GM06990 (cell line): ENCODE measurements around the gene E2F4.

Source experiments
- DNase-seq: peaks from one replicate; pipeline ENCODE4 v3.0.0-alpha.2; 2011; ENCODE audit not compliant: insufficient read length; ENCODE audit errors: extremely low read depth
- H3K27me3 ChIP-seq: replicated peaks from 2 replicates; pipeline ENCODE4 v1.6.0; 2011; ENCODE audit warnings: low read length; ENCODE audit not compliant: control insufficient read depth, insufficient read depth
- H3K36me3 ChIP-seq: 2 replicates; pipeline ENCODE4 v1.5.1; 2011; ENCODE audit warnings: low read length; ENCODE audit not compliant: control insufficient read depth, insufficient read depth
- H3K4me3 ChIP-seq: replicated peaks from 2 replicates; pipeline ENCODE4 v1.5.1; 2011; ENCODE audit warnings: low read depth, mild to moderate bottlenecking, control low read depth, low read length
- CTCF ChIP-seq: IDR thresholded peaks from 2 replicates; pipeline ENCODE4 v1.5.1; 2011; ENCODE audit warnings: low read length, control low read depth, mild to moderate bottlenecking, inconsistent platforms; ENCODE audit not compliant: insufficient read depth, poor library complexity, severe bottlenecking

Gene E2F4

GRCh38 chr16:67176662-67177061 is 15.3 kb upstream of the E2F4 start:
- H3K4me3 ChIP-seq = no peak overlapping the region
- no peak for DNase-seq
- H3K27me3 ChIP-seq = no peaks in the 10 kb centered on the region
- no peak for TF ChIP-seq CTCF
- H3K36me3 ChIP-seq = no peaks in the 10 kb centered on the region; the same call in 1 of the 2 replicates

DNA sequence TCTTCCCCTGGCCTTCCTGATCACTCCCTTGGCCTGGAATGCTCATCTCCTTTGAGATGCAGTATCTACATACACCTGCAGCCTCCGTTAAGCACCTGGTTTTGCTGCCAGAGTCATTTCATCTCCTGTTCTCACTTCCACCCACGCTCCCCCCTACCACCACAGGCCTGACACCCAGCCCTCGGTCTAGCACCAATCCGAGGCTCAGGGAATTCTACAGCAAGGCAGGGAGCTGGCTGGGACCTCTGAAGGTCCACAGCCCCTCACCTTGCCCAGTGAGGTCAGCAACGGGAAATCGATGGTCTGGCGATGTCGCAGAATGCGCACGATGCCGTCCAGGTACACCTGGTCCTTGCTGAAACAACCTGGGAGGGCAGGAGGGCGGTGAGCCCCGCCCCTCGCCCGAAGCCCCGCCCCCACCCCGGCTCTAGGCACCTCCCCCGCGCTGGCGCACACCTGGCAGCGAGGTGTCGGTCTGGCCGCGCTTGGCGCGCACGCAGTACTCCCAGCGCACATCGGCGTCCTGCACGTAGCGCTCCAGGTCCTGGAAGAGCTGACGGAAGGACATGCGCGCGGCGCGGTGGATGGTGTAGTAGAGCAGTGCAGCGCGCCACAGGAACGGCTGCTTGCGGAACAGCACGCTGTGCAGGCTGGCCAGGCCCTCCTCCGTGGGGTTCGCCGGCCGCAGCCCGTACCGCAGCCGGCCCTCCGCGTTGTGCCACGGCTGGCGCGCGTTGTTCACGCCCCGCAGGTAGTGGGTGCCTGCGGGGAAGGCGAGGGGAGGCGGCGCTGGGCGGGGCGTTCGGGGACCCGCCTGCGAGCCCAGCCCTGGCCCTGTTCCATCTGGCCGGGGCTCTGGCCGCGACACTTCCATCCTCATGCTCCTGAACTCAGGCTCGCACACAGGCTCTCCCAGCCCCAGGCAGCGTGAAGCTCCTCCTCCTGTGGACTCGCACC is 13.9 kb upstream of the E2F4 start:
- DNase-seq = peak; percentile 65
- no peaks in the 10 kb centered on the region for H3K27me3 ChIP-seq
- peak overlapping the region; percentile 51 for H3K4me3 ChIP-seq
- H3K36me3 ChIP-seq = no peaks in the 10 kb centered on the region; the same call in 1 of the 2 replicates
- no peak for TF ChIP-seq CTCF

DNA sequence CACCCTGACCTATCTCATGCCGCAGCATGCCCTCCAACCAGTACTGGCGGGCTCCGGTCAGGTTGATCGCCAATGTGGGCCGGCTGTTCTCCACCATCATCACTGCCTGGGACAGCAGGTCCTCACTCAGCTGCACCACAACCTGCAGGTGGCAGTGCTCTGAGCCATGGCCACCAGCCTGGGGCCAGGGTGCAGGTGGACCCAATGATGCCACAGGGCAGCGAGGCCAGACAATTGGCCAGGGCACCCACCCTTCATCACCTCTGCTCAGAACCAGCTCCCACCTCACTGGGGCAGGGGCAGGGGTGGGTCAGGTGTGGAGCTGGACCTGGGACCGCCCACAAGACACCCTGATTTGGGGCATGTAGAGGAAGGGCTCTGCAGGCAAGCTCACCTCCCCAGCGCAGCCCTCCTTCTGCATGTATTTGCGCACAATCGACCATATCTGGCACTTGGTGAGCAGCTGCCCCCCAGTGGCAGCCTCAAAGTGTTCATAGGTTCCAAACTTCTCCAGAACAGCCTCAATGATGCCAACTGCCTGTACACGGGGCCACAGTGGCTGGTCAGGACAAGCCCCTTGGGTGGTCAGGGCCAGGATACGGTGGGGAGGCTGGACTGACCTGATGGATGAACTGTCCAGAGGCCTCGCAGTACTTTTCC is 12.4 kb upstream of the E2F4 start:
- Histone ChIP-seq H3K4me3 (no peak overlapping the region), H3K27me3 (no peaks in the 10 kb centered on the region; the same call in 1 of the 2 replicates), H3K36me3 (no peaks in the 10 kb centered on the region; the same call in 1 of the 2 replicates)
- TF ChIP-seq CTCF = peak; percentile 14
- DNase-seq = no peak

- TF ChIP-seq CTCF = no peak
- H3K36me3 ChIP-seq = no peaks in the 10 kb centered on the region; the same call in 1 of the 2 replicates
- no peak for DNase-seq
- H3K27me3 ChIP-seq = no peaks in the 10 kb centered on the region; the same call in 1 of the 2 replicates
- no peak overlapping the region for H3K4me3 ChIP-seq
These were observed 11.8 kb upstream of the E2F4 start for GRCh38 chr16:67180166-67180565.

DNA sequence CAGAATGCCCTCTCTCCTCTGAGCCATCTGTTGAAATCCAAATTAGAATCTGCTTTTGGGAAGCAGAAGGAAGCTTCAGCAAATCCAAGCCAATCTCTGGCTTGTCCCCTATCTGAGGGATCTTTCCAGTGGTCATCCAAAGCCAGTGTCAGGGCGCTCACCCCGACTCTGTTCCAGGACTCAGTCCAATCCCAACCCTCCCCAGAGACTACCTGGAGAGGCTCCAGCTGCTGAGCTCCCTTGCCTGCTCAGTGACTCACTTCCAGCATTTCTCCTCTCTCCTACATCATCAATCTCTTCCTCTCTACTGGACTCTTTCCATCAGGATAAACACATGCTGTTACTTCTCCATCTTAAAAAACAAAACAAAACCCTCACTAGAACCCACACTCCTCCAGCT is 10.6 kb upstream of the E2F4 start:
- H3K27me3 ChIP-seq = no peaks in the 10 kb centered on the region; the same call in 1 of the 2 replicates
- no peaks in the 10 kb centered on the region; the same call in 1 of the 2 replicates for H3K36me3 ChIP-seq
- no peak for TF ChIP-seq CTCF
- H3K4me3 ChIP-seq = no peak overlapping the region
- no peak for DNase-seq
